H1 (cell line): Measurements from ENCODE around the gene LPCAT3. TPM values are rescaled to one million over a fixed set of nuclear protein-coding genes. Genes with fewer than 3 reads are reported as not detected.

Experiments used
- CTCF ChIA-PET: fragments of 300-600 bp; sonication (Branson Sonifier 250); formaldehyde crosslinking; loops from one replicate; lab custom pipeline; 2021; ENCODE audit not compliant: partially characterized antibody; lab: Charles Lee
- POLR2A ChIA-PET: fragments of 300-600 bp; sonication (Branson Sonifier 250); formaldehyde crosslinking; loops from one replicate; lab custom pipeline; 2021; ENCODE audit warnings: inconsistent platforms; ENCODE audit not compliant: partially characterized antibody; lab: Charles Lee
- DNase-seq, 2 experiments: peaks; one replicate each; pipeline versions ENCODE4 v3.0.0 to v3.0.0-alpha.2; 2010 to 2022; ENCODE audit warnings: low spot score in 2 of 2, low read depth in 1 of 2, mixed read lengths in 1 of 2
- FAIRE-seq: peaks from 2 replicates; lab custom pipeline; 2011; peaks lifted over from hg19 to GRCh38; lab: Jason Lieb, UNC
- H2AFZ ChIP-seq: 2 replicates; pipeline ENCODE4 v1.8.1; 2012; ENCODE audit warnings: low read length, inconsistent platforms
- H2AK5ac ChIP-seq: 2 replicates; pipeline ENCODE4 v1.6.1; 2013; ENCODE audit warnings: low read depth, low read length
- H2BK120ac ChIP-seq: replicated peaks from 2 replicates; pipeline ENCODE3; 2013; ENCODE audit warnings: low read depth, low read length, inconsistent platforms
- H2BK12ac ChIP-seq: 2 replicates; pipeline ENCODE4 v1.6.1; 2013; ENCODE audit warnings: low read depth, low read length
- H2BK15ac ChIP-seq: 2 replicates; pipeline ENCODE4 v1.6.1; 2013; ENCODE audit warnings: low read length
- H2BK20ac ChIP-seq: 2 replicates; pipeline ENCODE4 v1.6.1; 2013; ENCODE audit warnings: low read length
- H2BK5ac ChIP-seq: 2 replicates; pipeline ENCODE4 v1.6.1; 2013; ENCODE audit warnings: low read depth, low read length
- H3K14ac ChIP-seq: 2 replicates; pipeline ENCODE4 v1.6.1; 2013; ENCODE audit warnings: inconsistent platforms; ENCODE audit not compliant: insufficient read length
- H3K18ac ChIP-seq: 2 replicates; pipeline ENCODE4 v1.6.1; 2013; ENCODE audit warnings: low read length; ENCODE audit errors: extremely low read depth
- H3K23ac ChIP-seq: 2 replicates; pipeline ENCODE4 v1.6.1; 2013; ENCODE audit warnings: inconsistent platforms; ENCODE audit not compliant: insufficient read length
- H3K23me2 ChIP-seq: 2 replicates; pipeline ENCODE4 v1.6.1; 2013; ENCODE audit warnings: low read depth, low read length
- H3K27ac ChIP-seq: 2 replicates; pipeline ENCODE4 v1.6.1; 2011; ENCODE audit warnings: low read depth, low read length, inconsistent platforms
- H3K27me3 ChIP-seq, 4 experiments: replicated peaks in 1 of 4; 1 replicate in 1 of 4; 2 replicates in 3 of 4; pipeline versions ENCODE4 v1.6.1 to v1.8.1; 2011 to 2013; ENCODE audit warnings: low read length in 3 of 4, mild to moderate bottlenecking in 3 of 4, inconsistent platforms in 2 of 4, mixed read lengths in 2 of 4, moderate library complexity in 1 of 4; ENCODE audit not compliant: control insufficient read depth in 3 of 4, insufficient read depth in 3 of 4; ENCODE audit errors: extremely low read depth in 1 of 4
- H3K36me3 ChIP-seq, 4 experiments: 2 replicates each; pipeline versions ENCODE4 v1.6.1 to v1.8.1; 2011 to 2013; ENCODE audit warnings: mild to moderate bottlenecking in 4 of 4, low read length in 3 of 4, moderate library complexity in 2 of 4, control low read depth in 1 of 4, inconsistent platforms in 1 of 4; ENCODE audit not compliant: insufficient read depth in 4 of 4, control insufficient read depth in 2 of 4
- H3K4ac ChIP-seq: replicated peaks from 2 replicates; pipeline ENCODE3; 2013; ENCODE audit warnings: low read length, low read depth, mixed read lengths, inconsistent platforms; ENCODE audit not compliant: insufficient read length
- H3K4me1 ChIP-seq, 4 experiments: replicated peaks in 1 of 4; 1 replicate in 1 of 4; 2 replicates in 3 of 4; pipeline versions ENCODE4 v1.6.1 to v1.8.1; 2011 to 2013; ENCODE audit warnings: low read length in 3 of 4, inconsistent platforms in 2 of 4, mixed read lengths in 1 of 4; ENCODE audit not compliant: insufficient read depth in 4 of 4, control insufficient read depth in 3 of 4
- H3K4me2 ChIP-seq, 2 experiments: 2 replicates each; pipeline versions ENCODE4 v1.6.1 to v1.8.1; 2011 to 2013; ENCODE audit warnings: low read depth in 2 of 2, low read length in 2 of 2, control low read depth in 1 of 2, inconsistent platforms in 1 of 2, mild to moderate bottlenecking in 1 of 2; ENCODE audit not compliant: insufficient read depth in 1 of 2
- H3K4me3 ChIP-seq, 4 experiments: fragments of 200-600, 300-600 bp in 1 of 4; sonication (generic), shearing (Covaris generic), sonication (Bioruptor Twin) in 1 of 4; 2 replicates each; pipeline versions ENCODE4 v1.5.1 to v1.8.1; 2011 to 2016; ENCODE audit warnings: low read length in 4 of 4, low read depth in 3 of 4, control low read depth in 2 of 4, inconsistent platforms in 2 of 4, mild to moderate bottlenecking in 2 of 4, mixed read lengths in 1 of 4, moderate library complexity in 1 of 4; ENCODE audit not compliant: insufficient read depth in 2 of 4; ENCODE audit errors: extremely low read depth in 1 of 4
- H3K56ac ChIP-seq: replicated peaks from 2 replicates; pipeline ENCODE3; 2013; ENCODE audit warnings: low read depth, mild to moderate bottlenecking, mixed read lengths, low read length, inconsistent platforms; ENCODE audit not compliant: insufficient read length
- H3K79me1 ChIP-seq: 2 replicates; pipeline ENCODE4 v1.6.1; 2013; ENCODE audit warnings: low read depth, low read length, control low read depth
- H3K79me2 ChIP-seq, 2 experiments: 2 replicates each; pipeline versions ENCODE4 v1.6.1 to v1.8.1; 2012 to 2013; ENCODE audit warnings: low read length in 2 of 2, mild to moderate bottlenecking in 2 of 2, inconsistent platforms in 1 of 2; ENCODE audit not compliant: insufficient read depth in 2 of 2, control insufficient read depth in 1 of 2
- H3K9ac ChIP-seq, 4 experiments: replicated peaks in 1 of 4; 1 replicate in 1 of 4; 2 replicates in 3 of 4; pipeline versions ENCODE4 v1.6.1 to v1.8.1; 2011 to 2013; ENCODE audit warnings: low read depth in 3 of 4, low read length in 3 of 4, control low read depth in 2 of 4, mild to moderate bottlenecking in 2 of 4, moderate library complexity in 2 of 4, inconsistent platforms in 1 of 4; ENCODE audit errors: extremely low read depth in 1 of 4
- H3K9me3 ChIP-seq, 2 experiments: 2 replicates each; pipeline versions ENCODE4 v1.6.1 to v1.8.1; 2012 to 2013; ENCODE audit warnings: mild to moderate bottlenecking in 2 of 2, moderate library complexity in 2 of 2, control low read depth in 1 of 2, inconsistent platforms in 1 of 2, low read depth in 1 of 2, low read length in 1 of 2, mixed read lengths in 1 of 2; ENCODE audit not compliant: insufficient read depth in 2 of 2
- H4K20me1 ChIP-seq, 2 experiments: replicated peaks in 1 of 2; 2 replicates each; pipeline versions ENCODE3 to v1.8.1; 2011 to 2013; ENCODE audit warnings: inconsistent platforms in 2 of 2, low read length in 2 of 2, mild to moderate bottlenecking in 1 of 2; ENCODE audit not compliant: insufficient read depth in 2 of 2, control insufficient read depth in 1 of 2
- H4K5ac ChIP-seq: 2 replicates; pipeline ENCODE4 v1.6.1; 2013; ENCODE audit warnings: low read length, low read depth, mixed read lengths, inconsistent platforms; ENCODE audit not compliant: insufficient read length
- H4K8ac ChIP-seq: 2 replicates; pipeline ENCODE4 v1.8.0; 2013; ENCODE audit warnings: mild to moderate bottlenecking, moderate library complexity, low read length, inconsistent platforms; ENCODE audit not compliant: insufficient read depth; ENCODE audit errors: extremely low read depth
- H4K91ac ChIP-seq: replicated peaks from 2 replicates; pipeline ENCODE3; 2013; ENCODE audit warnings: low read length, mixed read lengths, inconsistent platforms; ENCODE audit not compliant: insufficient read length
- JUND ChIP-seq: IDR thresholded peaks from 2 replicates; pipeline ENCODE4 v1.6.1; 2011; ENCODE audit warnings: mild to moderate bottlenecking, improper control_type of control experiment, low read length
- KDM5A ChIP-seq: fragments of 200-600 bp; IDR thresholded peaks from 2 replicates; pipeline ENCODE4 v1.7.1; 2012; ENCODE audit warnings: mild to moderate bottlenecking, low read length, inconsistent platforms, mixed read lengths
- RBBP5 ChIP-seq: IDR thresholded peaks from 2 replicates; pipeline ENCODE4 v1.7.1; 2012; ENCODE audit warnings: low read depth, mild to moderate bottlenecking, inconsistent platforms, low read length, moderate library complexity, borderline replicate concordance
- SP2 ChIP-seq: IDR thresholded peaks from 2 replicates; pipeline ENCODE4 v1.6.1; 2012; ENCODE audit warnings: mild to moderate bottlenecking, low read length, inconsistent platforms
- TAF7 ChIP-seq: optimal IDR thresholded peaks from 2 replicates; pipeline ENCODE3; 2011; ENCODE audit warnings: low read depth, mild to moderate bottlenecking, inconsistent platforms, low read length, moderate library complexity, borderline replicate concordance
- WGBS, 2 experiments: shearing (Covaris generic) in 1 of 2; methylation state at CpG; one replicate each; pipeline versions ENCODE4 v1.1.6 to v1.1.7; 2013 to 2015; ENCODE audit warnings: low lambda C conversion rate in 2 of 2, mixed read lengths in 2 of 2, inconsistent platforms in 1 of 2, low coverage in 1 of 2, missing lambda C conversion rate in 1 of 2; ENCODE audit not compliant: insufficient replicate concordance in 2 of 2, insufficient coverage in 1 of 2, insufficient read length in 1 of 2; ENCODE audit errors: extremely low coverage in 1 of 2, missing lambda C conversion rate in 1 of 2; 5-methylcytosine and 5-hydroxymethylcytosine counted together
- polyA plus RNA-seq, 7 experiments: library from polyadenylated mRNA; depleted of rRNA in 3 of 7; stranded (reverse) in 5 of 7; unstranded in 2 of 7; fragments of >200 nt in 5 of 7; fragments of 200-250 nt in 2 of 7; gene quantifications; 1 replicate in 5 of 7; 2 replicates in 1 of 7; 4 replicates in 1 of 7; pipeline versions ENCODE4 v1.2.1 to v1.2.3, GENCODE V29; 2011 to 2013; ENCODE audit warnings: missing spikeins in 2 of 7, mixed read lengths in 2 of 7
- total RNA-seq: library from RNA; stranded (reverse); fragmentation: NEBNext Ultra II Directional; extraction: Animal tissue kit (Norgen Biotek cat#: 25700); gene quantifications from 2 replicates; pipeline ENCODE4 v1.2.1, GENCODE V29; 2021

The LPCAT3 gene
- total and polyA plus RNA-seq, 2 of the 8 experiments (the other 6 are each of a cell fraction or from before 2014, with no cell fraction given), result 55.8 to 70.4 TPM

- TF ChIP-seq KDM5A (no peak), SP2 (no peak), RBBP5 (no peak), JUND (no peak), TAF7 (no peak)
- TF ChIP-seq, all 59 proteins: peak for 0
- Histone ChIP-seq H3K9ac (no peak overlapping the region), H3K27me3 (no peaks in the 10 kb centered on the region), H3K4me2 (no peak overlapping the region), H3K23ac (no peak overlapping the region), H3K4me1 (peaks cover 0 to 5% (median 2%) of the 10 kb centered on the region in 4 experiments; a peak in 3 of 7 replicates), H3K4ac (no peak overlapping the region), H2AK5ac (no peak overlapping the region), H3K79me1 (no peaks in the 10 kb centered on the region), H3K18ac (no peak overlapping the region), H2BK20ac (no peak overlapping the region), H4K5ac (no peak overlapping the region), H3K14ac (no peak overlapping the region), H3K79me2 (no peaks in the 10 kb centered on the region), H2BK5ac (no peak overlapping the region), H4K8ac (no peak overlapping the region), H3K23me2 (no peaks in the 10 kb centered on the region), H3K4me3 (no peak overlapping the region), H3K36me3 (no peaks in the 10 kb centered on the region), H3K56ac (no peak overlapping the region), H2BK12ac (no peak overlapping the region), H3K27ac (no peak overlapping the region), H2AFZ (no peak overlapping the region), H4K20me1 (no peaks in the 10 kb centered on the region), H2BK15ac (0 out of 2 replicates have a peak overlapping the region, but pooled peaks have one; percentile 10), H3K9me3 (no peaks in the 10 kb centered on the region), H2BK120ac (no peak overlapping the region), H4K91ac (no peak overlapping the region)
- POLR2A ChIA-PET, result interaction anchor here (0.7 to 1.2 kb wide), 2 partner anchors 36 to 46 kb away, joined by 3 read pairs; no protein-coding TSS in a partner anchor
- WGBS, 2 experiments, result 78% methylated on average over 9 of the region's 9 CpGs; no CpG with 5 or more reads in 1 of the 2 experiments
- FAIRE-seq (no peak), DNase-seq (no peak)
- CTCF ChIA-PET, result interaction anchor here (0.6 to 6.7 kb wide), 8 partner anchors 16 to 86 kb away, joined by 3 to 58 read pairs (median 10); partner anchors contain the start of genes C1R and C1RL
Measured at GRCh38 chr12:7058850-7059395, 40.6 kb upstream of the LPCAT3 start.
